ENCODE measurements around the gene RIOK3.
"Not testable (repeated sequence)": the region's sequence is repeated elsewhere in the genome, so short reads cannot be mapped to it uniquely, and the experiment has no call there.

RIOK3 gene

DNA sequence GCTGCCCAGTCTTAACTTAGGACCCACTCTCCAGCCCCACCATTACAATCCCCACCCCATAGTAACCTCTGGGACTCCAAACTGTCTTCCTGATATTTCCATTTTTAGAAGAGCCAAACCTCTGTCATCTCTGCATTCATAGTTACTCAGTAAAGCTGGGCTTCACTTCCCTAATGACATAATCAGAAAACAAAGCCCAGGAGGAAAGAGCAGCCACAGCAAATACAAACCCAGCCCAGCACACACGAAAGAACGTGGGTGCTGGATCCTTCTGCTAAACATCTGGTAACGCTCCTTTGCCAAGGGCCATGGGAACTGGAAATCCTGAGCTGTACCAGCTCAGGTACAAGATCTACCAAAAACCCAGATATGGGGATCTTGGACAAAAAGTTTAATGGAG is 36.8 kb upstream of the RIOK3 start:
- TF ChIP-seq, protein P1, sequence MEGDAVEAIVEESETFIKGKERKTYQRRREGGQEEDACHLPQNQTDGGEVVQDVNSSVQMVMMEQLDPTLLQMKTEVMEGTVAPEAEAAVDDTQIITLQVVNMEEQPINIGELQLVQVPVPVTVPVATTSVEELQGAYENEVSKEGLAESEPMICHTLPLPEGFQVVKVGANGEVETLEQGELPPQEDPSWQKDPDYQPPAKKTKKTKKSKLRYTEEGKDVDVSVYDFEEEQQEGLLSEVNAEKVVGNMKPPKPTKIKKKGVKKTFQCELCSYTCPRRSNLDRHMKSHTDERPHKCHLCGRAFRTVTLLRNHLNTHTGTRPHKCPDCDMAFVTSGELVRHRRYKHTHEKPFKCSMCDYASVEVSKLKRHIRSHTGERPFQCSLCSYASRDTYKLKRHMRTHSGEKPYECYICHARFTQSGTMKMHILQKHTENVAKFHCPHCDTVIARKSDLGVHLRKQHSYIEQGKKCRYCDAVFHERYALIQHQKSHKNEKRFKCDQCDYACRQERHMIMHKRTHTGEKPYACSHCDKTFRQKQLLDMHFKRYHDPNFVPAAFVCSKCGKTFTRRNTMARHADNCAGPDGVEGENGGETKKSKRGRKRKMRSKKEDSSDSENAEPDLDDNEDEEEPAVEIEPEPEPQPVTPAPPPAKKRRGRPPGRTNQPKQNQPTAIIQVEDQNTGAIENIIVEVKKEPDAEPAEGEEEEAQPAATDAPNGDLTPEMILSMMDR (IDR thresholded peaks at IDR 0.05; ENCODE audit: low read depth, low read length, missing control alignments) = no peak
- no peak for DNase-seq (ENCODE audit: extremely low read depth, low read depth)
- H3K4me3 ChIP-seq (replicated peaks; ENCODE audit: low read depth, low read length) = no peak overlapping the region

GRCh38 chr18:23421277-23421676 is 31.8 kb upstream of the RIOK3 start:
- TF ChIP-seq, protein P1 (IDR thresholded peaks at IDR 0.05; ENCODE audit: low read depth, low read length, missing control alignments) = no peak
- no peak for DNase-seq (ENCODE audit: extremely low read depth, low read depth)
- H3K4me3 ChIP-seq (replicated peaks; ENCODE audit: low read depth, low read length) = no peak overlapping the region

DNA sequence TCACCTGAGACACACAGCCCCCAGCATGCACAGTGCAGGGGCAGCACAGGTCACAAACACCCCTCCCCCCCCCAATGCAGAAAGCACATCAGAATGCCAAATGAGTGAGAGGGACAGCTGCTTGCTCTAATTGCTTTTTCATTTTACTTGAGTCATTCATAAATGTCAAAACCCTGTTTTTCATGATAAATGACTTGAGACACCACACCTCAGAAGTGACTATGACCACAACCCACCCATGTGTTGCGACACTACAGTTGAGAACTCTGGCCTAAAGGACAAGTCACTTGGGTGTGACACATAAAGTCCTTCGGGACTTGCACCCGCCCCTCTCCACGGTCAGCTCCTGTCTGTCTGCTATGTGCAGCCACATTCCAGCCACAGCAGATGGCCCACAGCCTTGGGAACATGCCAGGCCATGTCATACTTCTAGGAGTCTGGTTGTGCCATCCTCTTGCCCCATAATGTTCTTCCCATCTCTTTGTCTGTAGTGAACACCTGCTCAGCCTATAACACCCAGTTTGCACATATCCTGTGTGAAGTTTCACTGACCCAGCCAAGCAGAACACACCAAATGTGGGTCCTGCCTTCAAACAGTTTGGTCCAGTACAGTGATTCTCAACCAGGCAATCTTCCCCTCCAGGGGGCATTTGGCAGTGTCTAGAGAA is 30.2 kb upstream of the RIOK3 start:
- H3K4me3 ChIP-seq (replicated peaks; ENCODE audit: low read depth, low read length) = no peak overlapping the region
- peak; percentile 14 for DNase-seq (ENCODE audit: extremely low read depth, low read depth)
- TF ChIP-seq, protein P1 (IDR thresholded peaks at IDR 0.05; ENCODE audit: low read depth, low read length, missing control alignments) = no peak

GRCh38 chr18:23424616-23425015 is 28.5 kb upstream of the RIOK3 start:
- TF ChIP-seq, protein P1 (IDR thresholded peaks at IDR 0.05; ENCODE audit: low read depth, low read length, missing control alignments) = no peak
- no peak for DNase-seq (ENCODE audit: extremely low read depth, low read depth)
- no peak overlapping the region for H3K4me3 ChIP-seq (replicated peaks; ENCODE audit: low read depth, low read length)

DNA sequence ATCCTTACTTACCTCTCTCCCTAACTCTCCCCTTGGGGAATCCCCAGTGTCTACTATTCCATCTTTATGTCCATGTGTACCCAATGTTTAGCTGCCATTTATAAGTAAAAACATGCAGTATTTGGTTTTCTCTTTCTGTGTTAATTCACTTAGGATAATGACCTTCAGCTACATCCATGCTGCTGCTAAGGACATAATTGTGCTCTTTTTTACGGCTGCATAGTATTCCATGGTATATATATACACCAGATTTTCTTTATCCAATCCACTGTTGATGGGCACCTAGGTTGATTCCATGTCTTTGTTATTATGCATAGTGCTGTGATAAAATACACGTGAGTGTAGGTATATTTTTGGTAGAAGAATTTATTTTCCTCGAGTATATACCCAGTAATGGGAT is 24.3 kb upstream of the RIOK3 start:
- H3K4me3 ChIP-seq (replicated peaks; ENCODE audit: low read depth, low read length) = no peak overlapping the region
- DNase-seq (ENCODE audit: extremely low read depth, low read depth) = no peak
- TF ChIP-seq, protein P1 (IDR thresholded peaks at IDR 0.05; ENCODE audit: low read depth, low read length, missing control alignments) = no peak

DNA sequence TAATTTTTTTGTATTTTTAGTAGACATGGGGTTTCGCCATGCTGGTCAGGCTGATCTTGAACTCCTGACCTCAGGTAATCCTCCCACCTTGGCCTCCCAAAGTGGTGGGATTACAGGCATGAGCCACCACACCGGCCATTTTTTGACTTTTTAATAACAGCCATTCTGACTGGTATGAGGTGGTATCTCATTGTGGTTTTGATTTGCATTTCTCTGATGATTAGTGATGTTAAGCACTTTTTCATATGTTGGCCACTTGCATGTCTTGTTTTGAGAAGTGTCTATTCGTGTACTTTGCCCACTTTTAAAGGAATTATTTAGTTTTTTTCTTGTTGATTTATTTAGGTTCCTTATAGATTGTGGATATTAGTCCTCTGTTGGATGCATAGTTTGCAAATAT is 23.5 kb upstream of the RIOK3 start:
- DNase-seq (ENCODE audit: extremely low read depth, low read depth); H3K4me3 ChIP-seq (replicated peaks; ENCODE audit: low read depth, low read length): not testable (repeated sequence)

DNA sequence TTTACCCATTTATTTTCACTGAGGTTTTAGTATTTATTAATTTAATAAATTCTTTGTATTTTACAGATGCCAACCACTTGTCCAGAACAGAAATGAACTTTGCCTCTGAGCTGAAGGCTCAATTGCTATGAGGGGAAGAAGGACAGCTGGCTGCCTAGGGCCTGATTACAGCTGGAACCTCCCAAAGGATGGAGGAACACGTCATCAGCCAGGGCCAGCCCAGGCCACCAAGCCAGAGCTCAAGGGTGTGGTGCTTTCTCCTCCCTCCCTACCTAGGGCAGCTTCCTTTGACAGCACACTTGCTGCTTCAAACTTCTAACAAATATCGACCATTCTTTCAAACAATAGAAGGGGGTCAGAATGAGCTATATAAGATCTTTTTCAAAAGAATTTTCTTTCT is 19.7 kb upstream of the RIOK3 start:
- TF ChIP-seq, protein P1 (IDR thresholded peaks at IDR 0.05; ENCODE audit: low read depth, low read length, missing control alignments) = no peak
- DNase-seq (ENCODE audit: extremely low read depth, low read depth) = no peak
- no peak overlapping the region for H3K4me3 ChIP-seq (replicated peaks; ENCODE audit: low read depth, low read length)

Measured in HFF-Myc (cell line).